GM12878 (cell line): Measurements from ENCODE around the gene IGSF11. TPM values are rescaled to one million over a fixed set of nuclear protein-coding genes. Genes with fewer than 3 reads are reported as not detected.

Experiments used
- ATAC-seq: fragments of 200-7000 bp; cut with Tn5 transposase; 3 replicates; pipeline ENCODE4 v1.9.1; 2020; ENCODE audit warnings: mild to moderate bottlenecking, moderate library complexity
- BruUV-seq: library from RNA; stranded (reverse); fragments of 400-500 nt; replicated peaks from 2 replicates; lab custom pipeline; 2021; lab: Mats Ljungman, UMichigan
- CTCF ChIA-PET: fragments of 300-600 bp; sonication (Branson Sonifier 250); formaldehyde crosslinking; extraction: SDS; loops from one replicate; lab custom pipeline; 2021; ENCODE audit warnings: inconsistent platforms; lab: Yijun Ruan, JAX
- POLR2A ChIA-PET: fragments of 350-600 bp; formaldehyde crosslinking; extraction: SDS; loops from one replicate; lab custom pipeline; 2021; ENCODE audit warnings: inconsistent platforms; lab: Charles Lee
- RAD21 ChIA-PET: fragments of 300-600 bp; sonication (Branson Sonifier 250); formaldehyde crosslinking; loops from one replicate; lab custom pipeline; 2023; ENCODE audit warnings: antibody characterized with exemption; ENCODE audit not compliant: unreplicated experiment; lab: Charles Lee
- SMC1A ChIA-PET: fragments of 300-600 bp; sonication (Branson Sonifier 250); formaldehyde crosslinking; loops from one replicate; lab custom pipeline; 2023; ENCODE audit not compliant: unreplicated experiment, uncharacterized antibody; lab: Charles Lee
- DNase-seq: peaks from one replicate; pipeline ENCODE4 v3.0.0-alpha.2; 2011; ENCODE audit warnings: low read depth, low spot score
- FAIRE-seq: peaks from 3 replicates; lab custom pipeline; 2011; peaks lifted over from hg19 to GRCh38; lab: Jason Lieb, UNC
- H2AFZ ChIP-seq: 2 replicates; pipeline ENCODE4 v1.6.0; 2011; ENCODE audit warnings: low read depth, low read length, control low read depth; ENCODE audit not compliant: control insufficient read depth
- H3K27ac ChIP-seq: 2 replicates; pipeline ENCODE4 v1.5.1; 2011; ENCODE audit warnings: control low read depth; ENCODE audit not compliant: control insufficient read depth, insufficient read depth
- H3K27me3 ChIP-seq, 2 experiments: replicated peaks in 1 of 2; 2 replicates each; pipeline versions ENCODE4 v1.6.0 to v1.6.1; 2011; ENCODE audit warnings: low read length in 1 of 2; ENCODE audit not compliant: control insufficient read depth in 2 of 2, insufficient read depth in 2 of 2
- H3K36me3 ChIP-seq, 2 experiments: 2 replicates each; pipeline ENCODE4 v1.5.1; 2011; ENCODE audit warnings: low read length in 1 of 2; ENCODE audit not compliant: control insufficient read depth in 2 of 2, insufficient read depth in 2 of 2
- H3K4me1 ChIP-seq: 2 replicates; pipeline ENCODE4 v1.6.1; 2011; ENCODE audit warnings: mild to moderate bottlenecking, low read length, moderate library complexity, mixed read lengths; ENCODE audit not compliant: control insufficient read depth, insufficient read depth
- H3K4me2 ChIP-seq: 2 replicates; pipeline ENCODE4 v1.6.0; 2011; ENCODE audit warnings: control low read depth; ENCODE audit not compliant: control insufficient read depth, insufficient read depth
- H3K4me3 ChIP-seq: fragments of 200-600 bp; sonication (generic); 2 replicates; pipeline ENCODE4 v1.5.1; 2016
- H3K79me2 ChIP-seq: 2 replicates; pipeline ENCODE4 v1.6.0; 2011; ENCODE audit warnings: low read length; ENCODE audit not compliant: control insufficient read depth, insufficient read depth
- H3K9ac ChIP-seq: 2 replicates; pipeline ENCODE4 v1.8.0; 2011; ENCODE audit warnings: low read length, control low read depth, mixed read lengths; ENCODE audit not compliant: control insufficient read depth, insufficient read depth
- H3K9me3 ChIP-seq: replicated peaks from 3 replicates; pipeline ENCODE4 v1.5.1; 2011; ENCODE audit warnings: mild to moderate bottlenecking, low read length; ENCODE audit not compliant: control insufficient read depth, insufficient read depth
- H4K20me1 ChIP-seq: 2 replicates; pipeline ENCODE4 v1.6.0; 2011; ENCODE audit not compliant: control insufficient read depth, insufficient read depth
- CHD4 ChIP-seq: fragments of 200-600 bp; sonication (generic); IDR thresholded peaks from 2 replicates; pipeline ENCODE4 v1.6.1; 2016; ENCODE audit warnings: mild to moderate bottlenecking
- IRF4 ChIP-seq: IDR thresholded peaks from 2 replicates; pipeline ENCODE4 v1.6.1; 2011; ENCODE audit warnings: low read depth, low read length
- MXI1 ChIP-seq: fragments of 150-350 bp; IDR thresholded peaks from 2 replicates; pipeline ENCODE4 v1.6.1; 2011; ENCODE audit warnings: low read depth, mild to moderate bottlenecking, inconsistent platforms, low read length, improper control_type of control experiment
- NR2F1 ChIP-seq: fragments of 450-650 bp; conservative IDR thresholded peaks from 2 replicates; pipeline ENCODE4 v1.6.1; 2017; ENCODE audit warnings: mild to moderate bottlenecking
- PAX5 ChIP-seq: IDR thresholded peaks from 2 replicates; pipeline ENCODE4 v1.6.1; 2011; ENCODE audit warnings: low read depth, low read length, borderline replicate concordance
- SRF ChIP-seq, 2 experiments: IDR thresholded peaks; 2 replicates each; pipeline ENCODE4 v1.6.1; 2011; ENCODE audit warnings: low read depth in 2 of 2, low read length in 2 of 2, mild to moderate bottlenecking in 1 of 2, moderate library complexity in 1 of 2
- STAT1 ChIP-seq: fragments of 450-650 bp; conservative IDR thresholded peaks from 2 replicates; pipeline ENCODE4 v1.6.1; 2014; ENCODE audit warnings: antibody characterized with exemption, mild to moderate bottlenecking
- TARDBP ChIP-seq: IDR thresholded peaks from 2 replicates; pipeline ENCODE4 v1.6.1; 2016; ENCODE audit warnings: borderline replicate concordance
- ZNF384 ChIP-seq: IDR thresholded peaks from 2 replicates; pipeline ENCODE4 v1.6.1; 2012; ENCODE audit warnings: low read depth, mild to moderate bottlenecking, low read length, improper control_type of control experiment, borderline replicate concordance
- whole genome bisulfite sequencing: methylation state at CpG from one replicate; pipeline ENCODE4 v1.1.6; 2016; ENCODE audit warnings: low lambda C conversion rate; ENCODE audit not compliant: insufficient replicate concordance, insufficient coverage; ENCODE audit errors: missing lambda C conversion rate; 5-methylcytosine and 5-hydroxymethylcytosine counted together
- in situ Hi-C: fragments of 300-500 bp; cut with MboI; formaldehyde crosslinking; loops from 9 replicates; pipeline ENCODE4 v1.14.3; 2018; ENCODE audit warnings: mixed read lengths
- intact Hi-C: fragments of 100-400 bp; cut with micrococcal nuclease; formaldehyde crosslinking; loops from one replicate; pipeline ENCODE4 v1.14.2; 2022; ENCODE audit not compliant: unreplicated experiment
- polyA plus RNA-seq, 11 experiments: library from polyadenylated mRNA; depleted of rRNA in 4 of 11; unstranded in 6 of 11; stranded (reverse) in 5 of 11; fragments of >200 nt; fragmentation: Nextera tagmentation in 4 of 11; fragmentation: Illumina TruSeq in 1 of 11; extraction: Ambion mirVana in 4 of 11; extraction: Trizol in 1 of 11; gene quantifications; 1 replicate in 1 of 11; 2 replicates in 10 of 11; pipeline versions ENCODE4 v1.2.1 to v1.2.3, GENCODE V29; 2011 to 2016; ENCODE audit warnings: inconsistent platforms in 2 of 11, missing spikeins in 2 of 11, low read depth in 1 of 11
- total RNA-seq, 4 experiments: library from RNA; depleted of rRNA in 3 of 4; stranded (reverse); fragments of >200 nt in 3 of 4; fragmentation: Illumina TruSeq in 1 of 4; extraction: Trizol in 1 of 4; gene quantifications; 2 replicates each; pipeline versions ENCODE4 v1.2.1 to v1.2.3, GENCODE V29; 2013 to 2021
- TF ChIP-seq, protein P1 (sequence below): IDR thresholded peaks from 2 replicates; pipeline ENCODE4 v1.6.1; 2011; ENCODE audit warnings: borderline replicate concordance, low read depth, mild to moderate bottlenecking, moderate library complexity, mixed read lengths, low read length; ENCODE audit not compliant: insufficient read depth; ENCODE audit errors: extremely low read length
- TF ChIP-seq, protein P2 (sequence below): IDR thresholded peaks from 2 replicates; pipeline ENCODE4 v1.6.1; 2011; ENCODE audit warnings: low read depth, low read length, improper control_type of control experiment, borderline replicate concordance

IGSF11 gene
- total and polyA plus RNA-seq, 10 of the 15 experiments (the other 5 are each of a cell fraction or from before 2014, with no cell fraction given): 0.03 TPM; not detected in 9

DNA sequence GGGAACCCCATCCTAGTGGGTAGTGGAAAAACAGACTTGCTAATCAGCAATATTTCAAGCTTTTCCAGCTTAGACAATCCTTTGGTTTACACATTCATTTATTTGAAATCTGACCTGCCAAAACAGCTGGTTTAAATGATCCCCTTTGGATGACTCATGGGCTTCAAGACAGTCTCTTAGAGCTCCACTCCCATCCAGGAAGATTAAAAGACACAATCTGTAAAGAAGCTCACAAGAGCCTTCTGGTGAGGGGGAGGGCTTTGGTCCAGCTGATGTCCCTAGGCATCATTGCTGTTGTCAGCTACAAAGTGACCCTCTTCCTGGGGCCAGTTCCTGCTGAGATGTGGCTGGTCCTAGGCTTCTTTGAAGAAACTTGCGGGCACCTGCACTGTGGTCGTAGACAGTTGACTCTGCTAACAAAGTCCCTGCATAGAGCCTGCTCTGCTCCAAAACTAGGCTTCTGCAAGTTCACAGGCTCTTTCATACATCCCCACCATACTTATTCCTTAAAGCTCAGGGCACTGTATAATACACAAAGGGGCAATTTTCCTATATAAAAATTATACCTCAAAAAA, 73.7 kb downstream of the IGSF11 start:
- ChIA-PET CTCF (no interaction called here), SMC1A (interaction anchor here (0.7 to 1.6 kb wide), 4 partner anchors 9 to 74 kb away, joined by 3 to 4 read pairs (median 3); partner anchors contain the start of gene IGSF11), POLR2A (no interaction called here), RAD21 (no interaction called here)
- no peak overlapping the region for H3K4me2 ChIP-seq
- H3K9ac ChIP-seq: no peak overlapping the region
- in situ Hi-C loops: no loop called here
- FAIRE-seq (no peak), DNase-seq (no peak), ATAC-seq (no peak)
- TF ChIP-seq IRF4 (no peak), STAT1 (no peak), PAX5 (no peak), CHD4 (no peak), NR2F1 (no peak), SRF (IDR thresholded peaks at IDR 0.05; ENCODE audit: low read depth in 2 of 2, low read length in 2 of 2) (no peak), ZNF384 (no peak), MXI1 (no peak), TARDBP (no peak)
- TF ChIP-seq, protein P1, sequence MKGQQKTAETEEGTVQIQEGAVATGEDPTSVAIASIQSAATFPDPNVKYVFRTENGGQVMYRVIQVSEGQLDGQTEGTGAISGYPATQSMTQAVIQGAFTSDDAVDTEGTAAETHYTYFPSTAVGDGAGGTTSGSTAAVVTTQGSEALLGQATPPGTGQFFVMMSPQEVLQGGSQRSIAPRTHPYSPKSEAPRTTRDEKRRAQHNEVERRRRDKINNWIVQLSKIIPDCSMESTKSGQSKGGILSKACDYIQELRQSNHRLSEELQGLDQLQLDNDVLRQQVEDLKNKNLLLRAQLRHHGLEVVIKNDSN: no peak
- TF ChIP-seq, protein P2, sequence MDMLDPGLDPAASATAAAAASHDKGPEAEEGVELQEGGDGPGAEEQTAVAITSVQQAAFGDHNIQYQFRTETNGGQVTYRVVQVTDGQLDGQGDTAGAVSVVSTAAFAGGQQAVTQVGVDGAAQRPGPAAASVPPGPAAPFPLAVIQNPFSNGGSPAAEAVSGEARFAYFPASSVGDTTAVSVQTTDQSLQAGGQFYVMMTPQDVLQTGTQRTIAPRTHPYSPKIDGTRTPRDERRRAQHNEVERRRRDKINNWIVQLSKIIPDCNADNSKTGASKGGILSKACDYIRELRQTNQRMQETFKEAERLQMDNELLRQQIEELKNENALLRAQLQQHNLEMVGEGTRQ: no peak
- no peaks in the 10 kb centered on the region for H3K36me3 ChIP-seq
- no peaks in the 10 kb centered on the region; a peak in 1 of 4 replicates for H3K27me3 ChIP-seq
- H3K9me3 ChIP-seq: no peaks in the 10 kb centered on the region
- H3K27ac ChIP-seq: no peak overlapping the region
- H3K4me3 ChIP-seq: no peak overlapping the region
- intact Hi-C loops: no loop called here
- WGBS: 93% methylated on average over 2 of the region's 2 CpGs
- H4K20me1 ChIP-seq: no peaks in the 10 kb centered on the region
- no TSS peak for BruUV-seq
- H3K4me1 ChIP-seq: no peaks in the 10 kb centered on the region
- H3K79me2 ChIP-seq: no peaks in the 10 kb centered on the region
- no peak overlapping the region for H2AFZ ChIP-seq
